HG02885 (cell line): Measurements from ENCODE around the gene MTF1.
"Not testable (repeated sequence)": the region's sequence is repeated elsewhere in the genome, so short reads cannot be mapped to it uniquely, and the experiment has no call there.

Source experiments
- ATAC-seq: cut with Tn5 transposase; IDR thresholded peaks from one replicate; pipeline ENCODE4 v1.9.1; 2021; ENCODE audit warnings: mild to moderate bottlenecking; ENCODE audit not compliant: unreplicated experiment, poor library complexity

The MTF1 gene

GRCh38 chr1:37797750-37798345 lies 61.5 kb downstream of the MTF1 start:
- ATAC-seq = no peak

- no peak for ATAC-seq
These were observed 63.9 kb downstream of the MTF1 start for GRCh38 chr1:37795340-37796125.

- peak; percentile 40 for ATAC-seq
These were observed 64.7 kb downstream of the MTF1 start for GRCh38 chr1:37794372-37795339.

GRCh38 chr1:37793773-37794371 lies 65.5 kb downstream of the MTF1 start, which contains the start of gene MANEAL:
TSS of gene MANEAL (plus strand) at chr1:37793847. CDS start at chr1:37794183, 336 bp downstream.
- peak; percentile 69 for ATAC-seq

- ATAC-seq = no peak
These were observed 66.3 kb downstream of the MTF1 start for GRCh38 chr1:37792943-37793686.

- no peak for ATAC-seq
These were observed 76.9 kb downstream of the MTF1 start for GRCh38 chr1:37782491-37782890.

GRCh38 chr1:37778654-37779053 lies 80.7 kb downstream of the MTF1 start:
- no peak for ATAC-seq

- no peak for ATAC-seq
These were observed 82.4 kb downstream of the MTF1 start for GRCh38 chr1:37776946-37777516.

- not testable (repeated sequence) for ATAC-seq
These were observed 88.0 kb downstream of the MTF1 start for GRCh38 chr1:37771440-37771839.

GRCh38 chr1:37767488-37767887 lies 91.9 kb downstream of the MTF1 start:
- no peak for ATAC-seq

GRCh38 chr1:37765916-37766664 lies 93.3 kb downstream of the MTF1 start:
- no peak for ATAC-seq

- no peak for ATAC-seq
These were observed 94.4 kb downstream of the MTF1 start, which contains the start of gene EPHA10 for GRCh38 chr1:37764888-37765441. TSS of gene EPHA10 (minus strand) at chr1:37765120. CDS start at chr1:37765066, 54 bp downstream.

- no peak for ATAC-seq
These were observed 95.0 kb downstream of the MTF1 start for GRCh38 chr1:37764414-37764825.

- ATAC-seq = no peak
These were observed 95.5 kb downstream of the MTF1 start for GRCh38 chr1:37763791-37764413.

- ATAC-seq = no peak
These were observed 96.9 kb downstream of the MTF1 start for GRCh38 chr1:37762516-37762915.

GRCh38 chr1:37761416-37762095 lies 97.8 kb downstream of the MTF1 start:
- no peak for ATAC-seq
